NCI-H526 (cell line): ENCODE measurements around the gene TGFBR3L.

Experiments
- DNase-seq, 2 experiments: peaks; one replicate each; lab custom pipeline; 2025; lab: John Stamatoyannopoulos, UW

The TGFBR3L gene

DNA sequence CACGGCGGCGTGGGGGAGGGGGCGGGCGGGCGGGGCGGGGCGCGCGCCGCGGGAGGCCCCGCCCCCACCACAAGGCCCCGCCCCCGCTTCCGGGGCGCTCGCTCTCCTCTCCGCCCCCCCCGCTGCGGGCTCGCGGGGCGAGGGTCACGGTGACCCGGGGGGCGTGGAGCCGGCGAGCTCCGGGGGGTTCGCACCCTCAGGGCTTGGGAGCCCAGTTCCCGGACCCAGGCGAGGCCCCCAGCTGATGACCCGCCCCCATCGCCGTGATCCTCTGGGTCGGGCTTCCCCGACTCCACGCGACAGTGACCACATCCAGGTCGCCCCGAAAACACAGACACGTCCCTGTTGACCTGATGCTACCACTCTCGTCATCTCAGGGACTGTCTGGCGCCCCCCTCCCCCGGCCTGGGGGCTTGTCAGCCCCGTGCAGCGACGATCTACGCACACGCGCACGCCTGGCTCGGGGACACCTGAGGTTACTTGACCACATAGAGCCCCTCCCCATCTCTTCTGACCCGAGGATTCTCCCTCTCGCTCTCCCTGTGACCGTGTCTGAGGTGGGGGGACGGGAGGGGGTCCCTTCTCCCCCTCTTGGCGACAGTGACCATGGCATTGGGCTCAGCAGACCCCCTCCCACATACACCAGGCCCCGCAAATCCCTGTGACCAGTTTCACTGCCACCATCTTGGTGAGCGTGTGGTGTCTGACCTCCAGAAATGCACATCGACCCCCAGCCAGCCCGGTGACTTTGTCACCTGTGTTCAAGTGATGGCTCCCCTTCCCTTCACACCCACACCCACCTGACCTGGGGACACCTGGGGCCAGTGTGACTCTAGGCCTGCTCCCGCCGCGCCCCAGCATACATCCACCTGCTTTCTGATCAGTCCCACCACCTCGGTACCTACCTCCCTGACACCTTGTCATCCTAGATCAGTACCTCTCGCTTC is 10.3 kb upstream of the TGFBR3L start:
- DNase-seq, result peak in 1 of 2 experiments; percentile 52

- no peak for DNase-seq
Observed at GRCh38 chr19:7905268-7905667, 9.4 kb upstream of the TGFBR3L start.

GRCh38 chr19:7905859-7906258 is 8.8 kb upstream of the TGFBR3L start:
- DNase-seq, result no peak

GRCh38 chr19:7907122-7907521 is 7.5 kb upstream of the TGFBR3L start:
- DNase-seq, result no peak

- DNase-seq, result no peak
Observed at GRCh38 chr19:7907544-7907943, 7.1 kb upstream of the TGFBR3L start.

GRCh38 chr19:7908078-7908699 is 6.4 kb upstream of the TGFBR3L start:
- DNase-seq, result no peak

DNA sequence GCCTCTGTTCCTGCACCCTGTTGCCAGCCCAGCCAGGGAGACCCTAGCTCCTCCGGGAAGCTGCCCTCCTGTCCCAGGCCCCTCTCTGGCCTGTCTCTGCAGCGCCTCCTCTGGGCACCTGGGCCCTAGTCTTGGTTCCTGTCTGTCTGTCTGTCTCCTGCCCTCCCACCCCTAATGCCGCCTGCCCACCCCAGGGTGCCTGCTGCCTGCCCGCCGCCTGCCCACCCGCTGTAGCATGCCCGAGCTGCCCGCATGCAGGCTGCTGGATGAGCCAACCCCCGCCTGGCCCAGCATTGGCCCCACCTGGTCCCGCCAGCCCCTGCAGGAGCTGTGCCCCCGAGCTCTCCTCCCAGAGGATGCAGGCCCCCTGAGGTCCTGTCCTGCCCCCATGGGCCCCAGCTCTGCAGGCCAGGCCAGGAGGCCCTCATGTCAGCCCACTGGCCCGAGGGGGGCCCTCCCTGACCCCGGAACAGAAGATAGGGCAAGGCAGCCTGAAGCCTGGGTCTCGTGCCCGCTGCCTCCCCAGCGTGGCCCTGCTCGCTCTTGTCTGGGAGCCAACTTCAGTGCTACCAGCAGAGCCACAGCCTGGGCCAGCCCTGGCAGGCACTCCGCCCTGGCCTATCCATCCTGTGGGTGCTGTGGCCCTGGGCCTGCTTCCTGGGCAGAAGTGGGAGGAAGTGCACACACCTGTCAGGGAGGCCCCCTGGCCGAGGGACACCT is 5.7 kb upstream of the TGFBR3L start:
- DNase-seq, result no peak

GRCh38 chr19:7909471-7910067 is 5.1 kb upstream of the TGFBR3L start:
- no peak for DNase-seq

- DNase-seq, result no peak
Observed at GRCh38 chr19:7910321-7911161, 4.1 kb upstream of the TGFBR3L start.

DNA sequence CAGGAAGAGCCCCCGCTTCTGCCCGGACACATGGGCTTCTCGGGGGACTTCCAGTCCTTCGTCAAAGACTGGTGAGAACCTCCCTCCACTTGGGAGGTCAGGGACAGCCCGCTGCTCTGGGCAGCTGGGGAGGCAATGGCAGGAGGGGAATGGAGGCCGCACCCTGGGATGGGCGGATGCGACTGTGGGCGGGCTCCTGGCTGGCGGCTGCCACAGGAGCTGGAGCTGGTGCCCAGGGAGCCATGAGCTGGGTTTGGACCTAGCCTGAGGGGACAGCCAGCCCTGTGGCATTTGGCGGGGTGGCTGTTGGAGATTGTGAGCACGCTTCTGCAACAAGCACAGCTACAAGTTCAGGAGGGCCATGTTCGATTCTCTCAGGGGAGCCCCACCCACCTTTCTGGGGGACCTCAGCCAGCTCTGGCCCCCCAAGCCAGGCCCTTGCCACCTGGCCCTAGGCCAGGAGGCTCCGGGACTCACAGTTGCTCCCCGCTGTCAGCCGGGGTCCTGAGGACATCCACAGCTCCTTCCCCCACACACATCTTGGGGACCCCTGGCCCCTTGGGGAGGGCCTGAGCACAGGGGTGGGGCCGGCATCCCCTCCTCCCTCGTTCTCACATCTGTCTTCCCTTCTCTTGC is 3.0 kb upstream of the TGFBR3L start:
- DNase-seq, result no peak

DNA sequence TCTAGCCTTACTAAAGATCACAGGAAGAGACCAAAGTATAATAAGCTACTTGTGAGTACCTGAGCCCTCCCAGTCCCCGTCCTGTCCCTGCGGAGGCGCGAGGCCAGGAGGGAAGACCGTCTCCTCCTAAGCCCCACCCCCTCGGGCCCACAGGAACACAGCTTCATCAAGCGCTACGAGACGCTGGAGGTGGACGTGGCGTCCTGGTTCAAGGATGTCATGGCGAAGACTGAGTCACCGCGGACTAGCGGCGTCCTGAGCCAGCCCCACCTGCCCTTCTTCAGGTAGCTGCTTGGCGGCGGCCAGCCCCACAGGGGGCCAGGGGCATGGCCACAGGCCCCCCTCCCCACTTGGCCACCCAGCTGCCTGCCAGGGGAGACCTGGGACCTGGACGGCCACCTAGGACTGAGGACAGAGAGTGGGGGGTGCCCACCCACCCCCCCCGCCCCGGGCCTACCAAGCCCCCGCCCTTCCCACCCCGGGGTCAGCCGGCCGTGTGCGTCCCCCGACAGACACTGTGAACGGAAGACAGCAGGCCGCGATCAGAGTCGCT is 2.4 kb upstream of the TGFBR3L start:
- no peak for DNase-seq

GRCh38 chr19:7912697-7913564 is 1.7 kb upstream of the TGFBR3L start:
- DNase-seq, result no peak

DNA sequence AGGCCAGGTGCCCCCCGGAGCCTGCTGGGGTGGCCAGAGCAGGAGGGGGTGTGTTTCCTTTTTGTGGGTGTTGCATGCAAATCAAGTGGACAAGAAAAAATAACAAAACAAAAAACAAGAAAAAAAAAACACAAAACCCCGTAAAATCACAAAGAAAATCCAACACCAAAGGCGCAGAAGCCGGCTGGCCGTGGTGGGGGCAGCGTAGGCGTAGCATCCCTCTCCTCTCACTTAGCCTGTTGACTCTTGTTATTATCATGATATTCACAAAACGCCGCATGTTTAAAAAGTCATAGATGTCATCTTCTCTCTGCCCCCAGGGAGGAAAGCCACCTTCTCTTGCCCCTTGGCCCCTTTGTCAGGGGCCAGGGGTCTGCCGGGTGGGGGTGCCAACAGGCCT is 978 bp upstream of the TGFBR3L start:
- DNase-seq, result no peak

GRCh38 chr19:7914099-7914498 is 531 bp upstream of the TGFBR3L start:
- no peak for DNase-seq

GRCh38 chr19:7915250-7916102 is 846 bp downstream of the TGFBR3L start:
- no peak for DNase-seq

GRCh38 chr19:7916103-7916954 is 1.7 kb downstream of the TGFBR3L start:
- DNase-seq, result peak in 1 of 2 experiments; percentile 26

GRCh38 chr19:7916955-7917266 is 2.3 kb downstream of the TGFBR3L start:
- no peak for DNase-seq
